ENCODE measurements around the gene WDR93.

DNA sequence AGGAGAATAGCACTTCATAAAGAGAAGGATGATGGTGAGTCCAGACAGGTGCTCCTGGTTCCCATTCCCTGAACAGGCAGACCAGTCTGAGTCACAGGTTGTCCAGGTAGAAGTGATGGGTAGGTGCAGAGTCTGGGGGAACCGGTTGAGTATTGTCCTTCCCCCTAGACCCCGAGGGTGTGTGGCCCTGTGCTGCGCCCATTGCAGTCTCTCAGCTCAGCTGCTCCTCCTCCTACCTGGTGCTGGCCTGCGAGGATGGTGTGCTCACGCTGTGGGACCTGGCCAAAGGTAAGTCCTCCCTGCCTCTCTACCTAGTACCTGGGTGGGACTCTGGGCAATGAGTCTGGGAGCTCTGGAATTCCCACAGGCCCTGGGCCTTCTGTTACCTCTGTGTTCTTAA lies 40.7 kb downstream of the WDR93 start:
- TF ChIP-seq, protein P1, sequence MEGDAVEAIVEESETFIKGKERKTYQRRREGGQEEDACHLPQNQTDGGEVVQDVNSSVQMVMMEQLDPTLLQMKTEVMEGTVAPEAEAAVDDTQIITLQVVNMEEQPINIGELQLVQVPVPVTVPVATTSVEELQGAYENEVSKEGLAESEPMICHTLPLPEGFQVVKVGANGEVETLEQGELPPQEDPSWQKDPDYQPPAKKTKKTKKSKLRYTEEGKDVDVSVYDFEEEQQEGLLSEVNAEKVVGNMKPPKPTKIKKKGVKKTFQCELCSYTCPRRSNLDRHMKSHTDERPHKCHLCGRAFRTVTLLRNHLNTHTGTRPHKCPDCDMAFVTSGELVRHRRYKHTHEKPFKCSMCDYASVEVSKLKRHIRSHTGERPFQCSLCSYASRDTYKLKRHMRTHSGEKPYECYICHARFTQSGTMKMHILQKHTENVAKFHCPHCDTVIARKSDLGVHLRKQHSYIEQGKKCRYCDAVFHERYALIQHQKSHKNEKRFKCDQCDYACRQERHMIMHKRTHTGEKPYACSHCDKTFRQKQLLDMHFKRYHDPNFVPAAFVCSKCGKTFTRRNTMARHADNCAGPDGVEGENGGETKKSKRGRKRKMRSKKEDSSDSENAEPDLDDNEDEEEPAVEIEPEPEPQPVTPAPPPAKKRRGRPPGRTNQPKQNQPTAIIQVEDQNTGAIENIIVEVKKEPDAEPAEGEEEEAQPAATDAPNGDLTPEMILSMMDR (IDR thresholded peaks at IDR 0.05; ENCODE audit: low read depth, low read length, missing input control): no peak
- TF ChIP-seq SP1 (IDR thresholded peaks at IDR 0.05) (no peak), YY1 (IDR thresholded peaks at IDR 0.05) (no peak), JUND (IDR thresholded peaks at IDR 0.05) (no peak), RXRA (IDR thresholded peaks at IDR 0.05) (no peak), GABPA (IDR thresholded peaks at IDR 0.05 in 1 of 2, conservative IDR thresholded peaks at IDR 0.05 in 1 of 2) (no peak), FOXA1 (IDR thresholded peaks at IDR 0.05) (no peak), RAD21 (IDR thresholded peaks at IDR 0.05) (no peak), HNF4G (IDR thresholded peaks at IDR 0.05) (no peak), TAF1 (conservative IDR thresholded peaks at IDR 0.05) (no peak)
- TF ChIP-seq, protein P2, sequence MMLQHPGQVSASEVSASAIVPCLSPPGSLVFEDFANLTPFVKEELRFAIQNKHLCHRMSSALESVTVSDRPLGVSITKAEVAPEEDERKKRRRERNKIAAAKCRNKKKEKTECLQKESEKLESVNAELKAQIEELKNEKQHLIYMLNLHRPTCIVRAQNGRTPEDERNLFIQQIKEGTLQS (IDR thresholded peaks at IDR 0.05): no peak
- TF ChIP-seq, protein P3, sequence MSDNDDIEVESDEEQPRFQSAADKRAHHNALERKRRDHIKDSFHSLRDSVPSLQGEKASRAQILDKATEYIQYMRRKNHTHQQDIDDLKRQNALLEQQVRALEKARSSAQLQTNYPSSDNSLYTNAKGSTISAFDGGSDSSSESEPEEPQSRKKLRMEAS (IDR thresholded peaks at IDR 0.05): no peak
- TF ChIP-seq, protein P4, sequence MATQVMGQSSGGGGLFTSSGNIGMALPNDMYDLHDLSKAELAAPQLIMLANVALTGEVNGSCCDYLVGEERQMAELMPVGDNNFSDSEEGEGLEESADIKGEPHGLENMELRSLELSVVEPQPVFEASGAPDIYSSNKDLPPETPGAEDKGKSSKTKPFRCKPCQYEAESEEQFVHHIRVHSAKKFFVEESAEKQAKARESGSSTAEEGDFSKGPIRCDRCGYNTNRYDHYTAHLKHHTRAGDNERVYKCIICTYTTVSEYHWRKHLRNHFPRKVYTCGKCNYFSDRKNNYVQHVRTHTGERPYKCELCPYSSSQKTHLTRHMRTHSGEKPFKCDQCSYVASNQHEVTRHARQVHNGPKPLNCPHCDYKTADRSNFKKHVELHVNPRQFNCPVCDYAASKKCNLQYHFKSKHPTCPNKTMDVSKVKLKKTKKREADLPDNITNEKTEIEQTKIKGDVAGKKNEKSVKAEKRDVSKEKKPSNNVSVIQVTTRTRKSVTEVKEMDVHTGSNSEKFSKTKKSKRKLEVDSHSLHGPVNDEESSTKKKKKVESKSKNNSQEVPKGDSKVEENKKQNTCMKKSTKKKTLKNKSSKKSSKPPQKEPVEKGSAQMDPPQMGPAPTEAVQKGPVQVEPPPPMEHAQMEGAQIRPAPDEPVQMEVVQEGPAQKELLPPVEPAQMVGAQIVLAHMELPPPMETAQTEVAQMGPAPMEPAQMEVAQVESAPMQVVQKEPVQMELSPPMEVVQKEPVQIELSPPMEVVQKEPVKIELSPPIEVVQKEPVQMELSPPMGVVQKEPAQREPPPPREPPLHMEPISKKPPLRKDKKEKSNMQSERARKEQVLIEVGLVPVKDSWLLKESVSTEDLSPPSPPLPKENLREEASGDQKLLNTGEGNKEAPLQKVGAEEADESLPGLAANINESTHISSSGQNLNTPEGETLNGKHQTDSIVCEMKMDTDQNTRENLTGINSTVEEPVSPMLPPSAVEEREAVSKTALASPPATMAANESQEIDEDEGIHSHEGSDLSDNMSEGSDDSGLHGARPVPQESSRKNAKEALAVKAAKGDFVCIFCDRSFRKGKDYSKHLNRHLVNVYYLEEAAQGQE (IDR thresholded peaks at IDR 0.05): no peak
